Colonic mucosa (tissue), 4 donors: Measurements from ENCODE around the gene GFI1B. TPM values are rescaled to one million over a fixed set of nuclear protein-coding genes. Genes with fewer than 3 reads are reported as not detected.
"Not testable (repeated sequence)": the region's sequence is repeated elsewhere in the genome, so short reads cannot be mapped to it uniquely, and the experiment has no call there.

Experiments used
- DNase-seq: peaks from one replicate; pipeline ENCODE4 v3.0.0-alpha.2; 2020
- H3K27ac ChIP-seq: fragments of 200-600 bp; one replicate; pipeline ENCODE4 v1.8.0; 2021
- H3K27me3 ChIP-seq: fragments of 200-600 bp; one replicate; pipeline ENCODE4 v1.8.0; 2021
- H3K36me3 ChIP-seq: fragments of 200-600 bp; one replicate; pipeline ENCODE4 v1.8.0; 2021
- H3K4me1 ChIP-seq: fragments of 200-600 bp; one replicate; pipeline ENCODE4 v1.8.0; 2021; ENCODE audit warnings: mild to moderate bottlenecking
- H3K4me3 ChIP-seq: fragments of 200-600 bp; one replicate; pipeline ENCODE4 v1.8.0; 2021
- H3K9ac ChIP-seq, 2 donors: one replicate each; pipeline ENCODE4 v1.7.0; 2013; ENCODE audit warnings: control low read depth in 2 of 2, low read depth in 2 of 2, low read length in 2 of 2
- H3K9me3 ChIP-seq: fragments of 200-600 bp; one replicate; pipeline ENCODE4 v1.8.0; 2021
- CTCF ChIP-seq: fragments of 200-600 bp; IDR thresholded peaks from one replicate; pipeline ENCODE4 v1.8.0; 2022; ENCODE audit warnings: antibody characterized with exemption, mild to moderate bottlenecking
- intact Hi-C: fragments of 100-400 bp; cut with DNase I; formaldehyde crosslinking; loops from one replicate; pipeline ENCODE4 v1.14.1; 2022
- total RNA-seq, 2 donors: library from RNA; stranded (reverse); fragmentation: NEBNext Ultra II Directional in 1 of 2; extraction: Animal tissue kit (Norgen Biotek cat#: 25700) in 1 of 2; gene quantifications; one replicate each; pipeline ENCODE4 v1.2.1, GENCODE V29; 2021
- donor health status: healthy.
- donor health status: DM: no; HTN: no; CAD: no.
- donor health status: DM: no; HTN: no; CAD: no.

The GFI1B gene
- total RNA-seq, 2 donors from 2014 or later, result 1.1 to 1.3 TPM

GRCh38 chr9:132996526-132996925, 18.0 kb downstream of the GFI1B start:
- H3K9ac ChIP-seq, result no peak overlapping the region
- H3K36me3 ChIP-seq, result no peaks in the 10 kb centered on the region
- no peak for TF ChIP-seq CTCF
- H3K27me3 ChIP-seq, result no peaks in the 10 kb centered on the region
- H3K4me1 ChIP-seq, result no peaks in the 10 kb centered on the region
- H3K4me3 ChIP-seq, result no peak overlapping the region
- DNase-seq, result no peak
- H3K9me3 ChIP-seq, result no peaks in the 10 kb centered on the region
- H3K27ac ChIP-seq, result no peak overlapping the region
- intact Hi-C loops, result no loop called here

GRCh38 chr9:132997591-132997990, 19.1 kb downstream of the GFI1B start:
- H3K4me3 ChIP-seq, result no peak overlapping the region
- no peak overlapping the region for H3K27ac ChIP-seq
- DNase-seq, result no peak
- peaks cover 2% of the 10 kb centered on the region for H3K27me3 ChIP-seq
- TF ChIP-seq CTCF, result no peak
- intact Hi-C loops, result no loop called here
- no peaks in the 10 kb centered on the region for H3K9me3 ChIP-seq
- H3K4me1 ChIP-seq, result no peaks in the 10 kb centered on the region
- H3K9ac ChIP-seq, result no peak overlapping the region
- H3K36me3 ChIP-seq, result no peaks in the 10 kb centered on the region

- H3K4me1 ChIP-seq, H3K4me3 ChIP-seq, H3K9ac ChIP-seq, H3K27ac ChIP-seq, H3K27me3 ChIP-seq, DNase-seq, H3K9me3 ChIP-seq, intact Hi-C loops, H3K36me3 ChIP-seq: not testable (repeated sequence)
Measured at GRCh38 chr9:132998221-132998620, 19.7 kb downstream of the GFI1B start.

- intact Hi-C loops, result no loop called here
- TF ChIP-seq CTCF, result no peak
- DNase-seq, result no peak
- no peaks in the 10 kb centered on the region for H3K36me3 ChIP-seq
- H3K27me3 ChIP-seq, result peaks cover 9% of the 10 kb centered on the region
- no peak overlapping the region for H3K9ac ChIP-seq
- no peaks in the 10 kb centered on the region for H3K4me1 ChIP-seq
- H3K27ac ChIP-seq, result no peak overlapping the region
- H3K9me3 ChIP-seq, result no peaks in the 10 kb centered on the region
- no peak overlapping the region for H3K4me3 ChIP-seq
Measured at GRCh38 chr9:132998831-132999635, 20.5 kb downstream of the GFI1B start.

GRCh38 chr9:133002147-133003070, 23.9 kb downstream of the GFI1B start:
- intact Hi-C loops, result no loop called here
- Histone ChIP-seq H3K9ac (no peak overlapping the region), H3K27me3 (peaks cover 9% of the 10 kb centered on the region), H3K27ac (no peak overlapping the region), H3K9me3 (no peaks in the 10 kb centered on the region), H3K4me3 (no peak overlapping the region), H3K4me1 (no peaks in the 10 kb centered on the region), H3K36me3 (no peaks in the 10 kb centered on the region)
- DNase-seq, result no peak
- no peak for TF ChIP-seq CTCF
